ENCODE data around the gene RAP1B. TPM values are rescaled to one million over a fixed set of nuclear protein-coding genes. Genes with fewer than 3 reads are reported as not detected.

The RAP1B gene
- polyA plus RNA-seq, 1 experiment: 278 TPM

DNA sequence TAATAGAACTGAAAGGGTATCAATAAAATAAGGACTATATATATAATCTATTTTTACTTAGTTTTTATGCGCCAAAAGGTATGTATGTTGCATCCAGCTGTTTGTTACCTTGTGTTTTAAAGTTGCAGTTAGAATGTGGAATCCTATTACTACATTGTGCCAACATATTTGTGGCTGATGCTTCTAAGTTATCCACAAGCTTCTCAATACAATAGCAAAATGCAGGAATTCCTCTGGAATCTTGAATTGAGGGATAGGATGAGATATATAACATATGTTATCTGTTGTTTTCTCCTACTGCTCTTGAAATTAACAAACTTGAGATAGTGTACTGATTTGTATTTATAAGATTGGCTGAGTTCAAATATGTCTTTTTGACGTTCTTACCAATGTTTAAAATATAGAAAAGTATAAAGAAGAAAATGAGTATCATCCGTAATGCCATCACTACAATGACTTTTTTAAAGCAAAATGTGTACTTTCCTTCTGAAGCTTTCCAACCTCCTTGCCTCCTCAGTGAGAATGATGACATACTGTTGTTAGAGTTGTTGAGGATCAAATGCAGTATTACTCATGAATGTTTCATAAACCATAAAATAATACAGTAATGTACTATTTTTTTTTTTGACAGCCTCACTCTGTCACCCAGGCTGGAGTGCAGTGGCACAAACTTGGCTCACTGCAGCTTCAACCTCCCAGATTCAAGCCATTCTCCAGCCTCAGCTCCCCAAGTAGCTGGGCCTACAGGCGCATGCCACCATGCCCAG, 6.6 kb downstream of the RAP1B start:
- Histone ChIP-seq H3K27ac (ENCODE audit: low read depth, low read length) (peak overlapping the region; percentile 59), H3K4me3 (ENCODE audit: low read depth, low read length) (no peak overlapping the region), H3K9me3 (ENCODE audit: control insufficient read depth, insufficient read depth, low read length) (no peaks in the 10 kb centered on the region), H3K27me3 (ENCODE audit: control insufficient read depth, insufficient read depth, low read length) (no peaks in the 10 kb centered on the region)
- no peak for DNase-seq (ENCODE audit: low read depth, low spot score)
- TF ChIP-seq, protein P1, sequence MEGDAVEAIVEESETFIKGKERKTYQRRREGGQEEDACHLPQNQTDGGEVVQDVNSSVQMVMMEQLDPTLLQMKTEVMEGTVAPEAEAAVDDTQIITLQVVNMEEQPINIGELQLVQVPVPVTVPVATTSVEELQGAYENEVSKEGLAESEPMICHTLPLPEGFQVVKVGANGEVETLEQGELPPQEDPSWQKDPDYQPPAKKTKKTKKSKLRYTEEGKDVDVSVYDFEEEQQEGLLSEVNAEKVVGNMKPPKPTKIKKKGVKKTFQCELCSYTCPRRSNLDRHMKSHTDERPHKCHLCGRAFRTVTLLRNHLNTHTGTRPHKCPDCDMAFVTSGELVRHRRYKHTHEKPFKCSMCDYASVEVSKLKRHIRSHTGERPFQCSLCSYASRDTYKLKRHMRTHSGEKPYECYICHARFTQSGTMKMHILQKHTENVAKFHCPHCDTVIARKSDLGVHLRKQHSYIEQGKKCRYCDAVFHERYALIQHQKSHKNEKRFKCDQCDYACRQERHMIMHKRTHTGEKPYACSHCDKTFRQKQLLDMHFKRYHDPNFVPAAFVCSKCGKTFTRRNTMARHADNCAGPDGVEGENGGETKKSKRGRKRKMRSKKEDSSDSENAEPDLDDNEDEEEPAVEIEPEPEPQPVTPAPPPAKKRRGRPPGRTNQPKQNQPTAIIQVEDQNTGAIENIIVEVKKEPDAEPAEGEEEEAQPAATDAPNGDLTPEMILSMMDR (IDR thresholded peaks at IDR 0.05; ENCODE audit: low read depth, low read length): no peak
- CTCF ChIA-PET: interaction anchor here (0.6 to 1.7 kb wide), 2 partner anchors 88 to 258 kb away, joined by 3 to 4 read pairs; no protein-coding TSS in a partner anchor
- POLR2A ChIA-PET: interaction anchor here (0.6 to 0.7 kb wide), 3 partner anchors 172 to 284 kb away, joined by 4 to 14 read pairs (median 5); no protein-coding TSS in a partner anchor

DNA sequence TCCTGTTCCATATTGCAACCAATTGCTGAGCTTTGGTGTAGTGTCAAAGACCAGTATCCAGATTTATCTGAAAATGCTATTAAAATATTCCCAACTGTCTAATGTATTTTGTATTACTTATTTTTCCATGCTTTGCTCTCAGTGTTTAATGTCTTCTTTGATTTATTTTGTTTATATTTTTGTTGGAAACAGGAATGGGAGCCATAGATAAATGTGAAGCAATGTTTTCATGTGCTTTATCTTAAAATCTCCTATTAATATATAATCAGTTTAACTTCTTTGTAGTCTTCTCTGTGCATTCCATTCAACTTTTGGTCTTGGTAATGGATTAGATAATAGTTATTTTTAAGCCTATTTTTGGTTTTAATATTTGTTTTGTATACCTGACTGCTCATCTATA, 8.8 kb downstream of the RAP1B start:
- Histone ChIP-seq H3K27ac (ENCODE audit: low read depth, low read length) (no peak overlapping the region), H3K9me3 (ENCODE audit: control insufficient read depth, insufficient read depth, low read length) (peaks cover 2% of the 10 kb centered on the region; the same call in 1 of the 2 replicates), H3K4me3 (ENCODE audit: low read depth, low read length) (no peak overlapping the region), H3K27me3 (ENCODE audit: control insufficient read depth, insufficient read depth, low read length) (no peaks in the 10 kb centered on the region)
- ChIA-PET POLR2A (no interaction called here), CTCF (interaction anchor here (1.6 kb wide), 1 partner anchor 260 kb away, joined by 3 read pairs; no protein-coding TSS in a partner anchor)
- TF ChIP-seq, protein P1 (IDR thresholded peaks at IDR 0.05; ENCODE audit: low read depth, low read length): no peak
- DNase-seq (ENCODE audit: low read depth, low spot score): no peak

DNA sequence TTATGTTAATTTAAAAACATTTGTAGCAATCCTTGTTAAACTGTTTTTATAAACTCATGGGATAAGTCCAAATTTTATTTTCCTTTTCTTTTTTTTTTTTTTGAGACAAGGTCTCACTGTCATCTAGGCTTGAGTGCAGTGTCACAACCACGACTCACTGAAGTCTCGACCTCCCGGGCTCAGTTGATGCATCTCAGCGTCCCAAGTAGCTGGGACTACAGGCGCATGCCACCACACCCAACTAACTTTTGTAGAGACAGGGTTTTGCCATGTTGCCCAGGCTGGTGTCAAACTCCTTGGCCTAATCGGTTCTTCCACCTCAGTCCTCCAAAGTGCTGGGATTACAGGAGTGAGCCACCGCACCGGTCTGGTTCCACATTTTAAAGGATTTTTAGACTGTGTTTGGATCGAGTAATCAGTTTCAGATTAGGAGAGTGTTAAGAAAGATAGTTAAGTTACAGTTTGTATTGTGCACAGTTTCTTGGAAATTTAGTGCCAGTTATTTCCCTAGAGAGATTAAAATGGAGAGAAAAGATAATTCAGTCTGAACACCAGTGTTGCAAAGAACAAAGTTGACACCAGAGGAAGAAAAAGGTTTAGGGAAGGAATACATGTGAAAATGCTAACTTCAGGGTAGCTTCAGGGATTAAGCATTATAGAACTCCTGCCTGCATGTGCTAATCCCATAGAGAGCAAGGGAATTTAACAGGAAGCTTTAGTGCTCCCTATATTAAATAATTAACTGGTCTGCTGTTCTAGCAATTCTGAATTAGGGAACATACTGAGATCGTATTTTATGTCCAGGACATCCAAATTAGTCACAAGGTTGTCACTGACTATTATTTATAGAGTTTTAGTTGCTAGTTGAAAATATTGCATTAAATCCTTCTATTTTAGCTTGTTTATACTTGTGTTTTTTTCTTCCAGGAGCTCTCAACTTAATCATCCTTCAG, 10.1 kb downstream of the RAP1B start:
- no peak overlapping the region for H3K27ac ChIP-seq (ENCODE audit: low read depth, low read length)
- no peak overlapping the region for H3K4me3 ChIP-seq (ENCODE audit: low read depth, low read length)
- H3K27me3 ChIP-seq (ENCODE audit: control insufficient read depth, insufficient read depth, low read length): no peaks in the 10 kb centered on the region
- TF ChIP-seq, protein P1 (IDR thresholded peaks at IDR 0.05; ENCODE audit: low read depth, low read length): no peak
- CTCF ChIA-PET: interaction anchor here (1.6 kb wide), 1 partner anchor 262 kb away, joined by 3 read pairs; no protein-coding TSS in a partner anchor
- POLR2A ChIA-PET: interaction anchor here (1.6 kb wide), 1 partner anchor 10 kb away, joined by 6 read pairs; the partner anchor contains the start of gene RAP1B
- DNase-seq (ENCODE audit: low read depth, low spot score): no peak
- peaks cover 2% of the 10 kb centered on the region; the same call in 1 of the 2 replicates for H3K9me3 ChIP-seq (ENCODE audit: control insufficient read depth, insufficient read depth, low read length)

DNA sequence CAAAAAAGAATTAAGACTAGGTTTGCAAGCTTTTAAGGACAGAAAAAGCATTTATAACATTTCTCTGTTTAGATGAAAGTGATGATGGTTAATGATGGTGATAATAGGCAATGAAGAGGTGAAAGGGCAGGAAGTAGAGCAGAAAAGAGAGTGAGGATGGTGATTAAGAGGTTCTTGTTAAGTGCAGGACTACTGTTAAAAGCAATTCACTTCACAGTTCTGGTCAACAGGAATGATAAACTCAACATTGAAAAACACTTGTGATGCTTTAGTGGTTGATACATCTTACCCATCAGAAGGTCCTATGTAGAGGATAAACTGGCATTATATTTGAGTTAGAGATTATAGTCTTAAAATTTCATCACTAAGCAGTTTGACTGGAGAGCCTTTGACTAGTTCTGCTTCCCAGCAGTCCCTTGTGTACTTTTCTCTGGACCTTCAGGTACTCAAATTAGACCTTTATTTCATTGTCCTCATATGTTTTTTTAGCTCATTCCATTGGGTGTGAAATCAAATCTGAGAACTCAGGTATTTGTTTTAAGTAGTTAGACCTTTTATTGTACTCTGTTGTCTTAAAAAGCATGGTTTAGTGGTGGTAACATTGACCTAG, 10.9 kb downstream of the RAP1B start:
- H3K27ac ChIP-seq (ENCODE audit: low read depth, low read length): no peak overlapping the region
- CTCF ChIA-PET: no interaction called here
- POLR2A ChIA-PET: interaction anchor here (1.6 kb wide), 1 partner anchor 11 kb away, joined by 6 read pairs; the partner anchor contains the start of gene RAP1B
- TF ChIP-seq, protein P1 (IDR thresholded peaks at IDR 0.05; ENCODE audit: low read depth, low read length): no peak
- peaks cover 2% of the 10 kb centered on the region; the same call in 1 of the 2 replicates for H3K9me3 ChIP-seq (ENCODE audit: control insufficient read depth, insufficient read depth, low read length)
- H3K4me3 ChIP-seq (ENCODE audit: low read depth, low read length): no peak overlapping the region
- no peak for DNase-seq (ENCODE audit: low read depth, low spot score)
- H3K27me3 ChIP-seq (ENCODE audit: control insufficient read depth, insufficient read depth, low read length): no peaks in the 10 kb centered on the region

Data from AG04450 (cell line).